Pancreas (tissue), 10 donors: ENCODE data around the gene PRRT1. TPM values are rescaled to one million over a fixed set of nuclear protein-coding genes. Genes with fewer than 3 reads are reported as not detected.
A peak's percentile ranks its signal among the peaks of the same experiment; 100 is the strongest.

Experiments
- ATAC-seq, 4 donors: fragments of 200-7000 bp; cut with Tn5 transposase; one replicate each; pipeline versions ENCODE4 v1.8.0 to v1.9.1; 2020; ENCODE audit warnings: mild to moderate bottlenecking in 4 of 4, moderate library complexity in 4 of 4
- DNase-seq, 6 donors: peaks; one replicate each; pipeline ENCODE4 v3.0.0-alpha.2; 2020
- FAIRE-seq: peaks from 2 replicates; lab custom pipeline; 2012; peaks lifted over from hg19 to GRCh38; lab: Jason Lieb, UNC
- H3K27ac ChIP-seq, 4 donors: fragments of 200-600 bp; sonication (generic); 1 replicate in 3 of 4; 2 replicates in 1 of 4; pipeline versions ENCODE4 v1.5.0 to v1.8.0; 2020
- H3K27me3 ChIP-seq, 4 donors: fragments of 200-600 bp; one replicate each; pipeline ENCODE4 v1.8.0; 2021
- H3K36me3 ChIP-seq, 3 donors: fragments of 200-600 bp; sonication (generic) in 1 of 3; one replicate each; pipeline versions ENCODE4 v1.5.0 to v1.8.0; 2020 to 2021
- H3K4me1 ChIP-seq, 3 donors: fragments of 200-600 bp; one replicate each; pipeline ENCODE4 v1.8.0; 2021
- H3K4me3 ChIP-seq, 4 donors: fragments of 200-600 bp; sonication (generic) in 2 of 4; one replicate each; pipeline versions ENCODE4 v1.5.0 to v1.8.0; 2020 to 2021
- H3K9me3 ChIP-seq, 4 donors: fragments of 200-600 bp; one replicate each; pipeline ENCODE4 v1.8.0; 2021
- CTCF ChIP-seq, 4 donors: fragments of 200-600 bp; sonication (generic) in 3 of 4; IDR thresholded peaks; one replicate each; pipeline versions ENCODE4 v1.5.0 to v1.8.0; 2021; ENCODE audit warnings: antibody characterized with exemption in 4 of 4
- WGBS, 2 donors: extraction: QIAGEN DNeasy Blood & Tissue Kit; methylation state at CpG; one replicate each; pipeline ENCODE4 v1.1.7; 2013; 5-methylcytosine and 5-hydroxymethylcytosine counted together
- intact Hi-C, 3 donors: fragments of 100-400 bp; cut with DNase I; formaldehyde crosslinking; loops; one replicate each; pipeline versions ENCODE4 v1.11.1 to v1.14.2; 2022
- polyA plus RNA-seq, 2 donors: library from polyadenylated mRNA; stranded (reverse); fragments of 200-250 nt; gene quantifications; one replicate each; pipeline ENCODE4 v1.2.3, GENCODE V29; 2013
- total RNA-seq, 6 donors: library from RNA; stranded (reverse); fragmentation: NEBNext Ultra II Directional in 4 of 6; extraction: Animal tissue kit (Norgen Biotek cat#: 25700) in 4 of 6; gene quantifications; one replicate each; pipeline versions ENCODE4 v1.2.1 to v1.2.4, GENCODE V29; 2021 to 2023
- donor health status: healthy with polysubstance abuse.
- donor health status: DM: no; HTN: no; CAD: no; lungs with moderate emphysema.
- donor health status: DM: no; HTN: no; CAD: no.
- donor health status: control.
- donor health status: control.
- donor health status: Bipolar disorder and iron deficiency.
- donor health status: DM: yes; HTN: yes; CAD: no.
- donor health status: DM: no; HTN: no; CAD: no.
- donor health status: DM: no; HTN: no; CAD: no.
- donor health status: DM: yes; HTN: yes; CAD: no.

Gene PRRT1
- total and polyA plus RNA-seq, 8 donors = 0.08 to 5.8 (median 0.47) TPM

- Histone ChIP-seq H3K27me3 (no peaks in the 10 kb centered on the region), H3K9me3 (no peaks in the 10 kb centered on the region), H3K27ac (no peak overlapping the region), H3K4me3 (peak overlapping the region; percentile 67 to 85 (median 76)), H3K36me3 (peaks cover 0 to 12% (median 11%) of the 10 kb centered on the region in 3 donors), H3K4me1 (peaks cover 8 to 18% (median 15%) of the 10 kb centered on the region in 3 donors)
- WGBS, 2 donors = 48 to 49% methylated on average over 8 of the region's 8 CpGs
- FAIRE-seq (no peak), DNase-seq (no peak), ATAC-seq (no peak)
- intact Hi-C loops = no loop called here
- TF ChIP-seq CTCF (IDR thresholded peaks at IDR 0.05) = no peak
Measured at GRCh38 chr6:32126880-32127279, 24.9 kb downstream of the PRRT1 start.

- intact Hi-C loops = no loop called here
- WGBS, 2 donors = 76 to 80% methylated on average over 4 of the region's 4 CpGs
- FAIRE-seq (no peak), DNase-seq (no peak), ATAC-seq (no peak)
- H3K4me3 ChIP-seq = no peak overlapping the region
- no peak for TF ChIP-seq CTCF (IDR thresholded peaks at IDR 0.05)
- peaks cover 0 to 29% (median 29%) of the 10 kb centered on the region in 3 donors for H3K36me3 ChIP-seq
- no peak overlapping the region for H3K27ac ChIP-seq
- H3K4me1 ChIP-seq = peaks cover 3 to 16% (median 9%) of the 10 kb centered on the region in 3 donors
- no peaks in the 10 kb centered on the region for H3K9me3 ChIP-seq
- H3K27me3 ChIP-seq = no peaks in the 10 kb centered on the region
Measured at GRCh38 chr6:32123681-32124080, 28.1 kb downstream of the PRRT1 start.

- no peaks in the 10 kb centered on the region for H3K9me3 ChIP-seq
- FAIRE-seq (no peak), ATAC-seq (no peak), DNase-seq (peak in 1 of 6 donors; percentile 44)
- H3K36me3 ChIP-seq = peaks cover 0 to 58% (median 28%) of the 10 kb centered on the region in 3 donors
- no peak for TF ChIP-seq CTCF (IDR thresholded peaks at IDR 0.05)
- WGBS, 2 donors = 89 to 93% methylated on average over 10 to 12 of the region's 12 CpGs
- intact Hi-C loops = no loop called here
- H3K4me1 ChIP-seq = peaks cover 0 to 6% (median 0%) of the 10 kb centered on the region in 3 donors
- H3K4me3 ChIP-seq = no peak overlapping the region
- no peaks in the 10 kb centered on the region for H3K27me3 ChIP-seq
- no peak overlapping the region for H3K27ac ChIP-seq
Measured at GRCh38 chr6:32120573-32121059, 31.1 kb downstream of the PRRT1 start.

- peaks cover 0 to 46% (median 22%) of the 10 kb centered on the region in 3 donors for H3K36me3 ChIP-seq
- intact Hi-C loops = loop anchor here in 1 of 3 donors (10.0 kb wide), 1 partner anchor 46 kb away; the partner anchor contains the start of gene EGFL8
Measured at GRCh38 chr6:32118782-32119628, 32.7 kb downstream of the PRRT1 start.

More at GRCh38 chr6:32118782-32119628, 32.7 kb downstream of the PRRT1 start:
- WGBS, 2 donors = 15 to 24% methylated on average over 17 of the region's 17 CpGs
- Histone ChIP-seq H3K27me3 (no peaks in the 10 kb centered on the region), H3K9me3 (no peaks in the 10 kb centered on the region), H3K27ac (no peak overlapping the region), H3K4me1 (peaks cover 0 to 9% (median 0%) of the 10 kb centered on the region in 3 donors), H3K4me3 (no peak overlapping the region)
- ATAC-seq (peak; percentile 87 to 94 (median 91)), DNase-seq (peak; percentile 66 to 94 (median 85)), FAIRE-seq (no peak)
- peak; percentile 76 to 88 (median 84) for TF ChIP-seq CTCF (IDR thresholded peaks at IDR 0.05)
